Measurements from ENCODE around the gene NAPG. TPM values are rescaled to one million over a fixed set of nuclear protein-coding genes. Genes with fewer than 3 reads are reported as not detected.

The NAPG gene
- total RNA-seq, 1 donor from 2014 or later: 28.1 TPM

GRCh38 chr18:10559553-10560451, 34.0 kb downstream of the NAPG start:
- ATAC-seq (peak; percentile 3 to 19), DNase-seq (no peak)
- Histone ChIP-seq H3K27me3 (ENCODE audit: low read depth) (no peaks in the 10 kb centered on the region), H3K27ac (no peak overlapping the region), H3K4me3 (peak overlapping the region; percentile 24), H3K9me3 (no peaks in the 10 kb centered on the region), H3K36me3 (peaks cover 24% of the 10 kb centered on the region), H3K4me1 (peaks cover 12% of the 10 kb centered on the region)
- no peak for TF ChIP-seq CTCF (IDR thresholded peaks at IDR 0.05)
- intact Hi-C loops (cut with DNase I): no loop called here

GRCh38 chr18:10560452-10561045, 34.7 kb downstream of the NAPG start:
- peak; percentile 58 to 70 for ATAC-seq
- H3K4me3 ChIP-seq: peak overlapping the region; percentile 24
- DNase-seq: peak; percentile 63
- no peak overlapping the region for H3K27ac ChIP-seq
- peaks cover 12% of the 10 kb centered on the region for H3K4me1 ChIP-seq
- intact Hi-C loops (cut with DNase I): no loop called here
- peak; percentile 73 for TF ChIP-seq CTCF (IDR thresholded peaks at IDR 0.05)
- no peaks in the 10 kb centered on the region for H3K9me3 ChIP-seq
- no peaks in the 10 kb centered on the region for H3K27me3 ChIP-seq (ENCODE audit: low read depth)
- peaks cover 17% of the 10 kb centered on the region for H3K36me3 ChIP-seq

- Histone ChIP-seq H3K27me3 (ENCODE audit: low read depth) (no peaks in the 10 kb centered on the region), H3K9me3 (no peaks in the 10 kb centered on the region), H3K27ac (no peak overlapping the region), H3K4me3 (no peak overlapping the region), H3K36me3 (no peaks in the 10 kb centered on the region), H3K4me1 (peaks cover 12% of the 10 kb centered on the region)
- ATAC-seq (no peak), DNase-seq (no peak)
- no peak for TF ChIP-seq CTCF (IDR thresholded peaks at IDR 0.05)
- intact Hi-C loops (cut with DNase I): no loop called here
These were observed 36.9 kb downstream of the NAPG start for GRCh38 chr18:10562773-10563160.

GRCh38 chr18:10563886-10564285, 38.1 kb downstream of the NAPG start:
- intact Hi-C loops (cut with DNase I): no loop called here
- H3K36me3 ChIP-seq: no peaks in the 10 kb centered on the region

More at GRCh38 chr18:10563886-10564285, 38.1 kb downstream of the NAPG start:
- no peak for TF ChIP-seq CTCF (IDR thresholded peaks at IDR 0.05)
- Histone ChIP-seq H3K27me3 (ENCODE audit: low read depth) (no peaks in the 10 kb centered on the region), H3K27ac (no peak overlapping the region), H3K9me3 (no peaks in the 10 kb centered on the region), H3K4me1 (peaks cover 12% of the 10 kb centered on the region), H3K4me3 (no peak overlapping the region)
- no peak for ATAC-seq
- no peak for DNase-seq
